GM21786 (cell line): ENCODE measurements around the gene SH2D2A.

ENCODE experiments used
- ATAC-seq: cut with Tn5 transposase; IDR thresholded peaks from one replicate; pipeline ENCODE4 v1.9.1; 2021; ENCODE audit not compliant: unreplicated experiment

SH2D2A gene

GRCh38 chr1:156828400-156829124 lies 11.9 kb upstream of the SH2D2A start:
- ATAC-seq = no peak

GRCh38 chr1:156826630-156827029 lies 10.0 kb upstream of the SH2D2A start:
- no peak for ATAC-seq

GRCh38 chr1:156823210-156823790 lies 6.7 kb upstream of the SH2D2A start:
- no peak for ATAC-seq

GRCh38 chr1:156822680-156823079 lies 6.0 kb upstream of the SH2D2A start:
- no peak for ATAC-seq

- ATAC-seq = no peak
These were observed 5.2 kb upstream of the SH2D2A start for GRCh38 chr1:156821801-156822200.

GRCh38 chr1:156815961-156816422 lies 656 bp downstream of the SH2D2A start:
- ATAC-seq = no peak

- ATAC-seq = no peak
These were observed 1.3 kb downstream of the SH2D2A start for GRCh38 chr1:156815307-156815826.

GRCh38 chr1:156814571-156815260 lies 1.9 kb downstream of the SH2D2A start:
- no peak for ATAC-seq

GRCh38 chr1:156813750-156814570 lies 2.7 kb downstream of the SH2D2A start:
- no peak for ATAC-seq

GRCh38 chr1:156813298-156813697 lies 3.4 kb downstream of the SH2D2A start:
- no peak for ATAC-seq

GRCh38 chr1:156812293-156812990 lies 4.2 kb downstream of the SH2D2A start:
- no peak for ATAC-seq

GRCh38 chr1:156811168-156811567 lies 5.5 kb downstream of the SH2D2A start:
- ATAC-seq = no peak

- no peak for ATAC-seq
These were observed 6.8 kb downstream of the SH2D2A start for GRCh38 chr1:156809711-156810366.

- no peak for ATAC-seq
These were observed 7.4 kb downstream of the SH2D2A start for GRCh38 chr1:156809281-156809680.

- no peak for ATAC-seq
These were observed 8.2 kb downstream of the SH2D2A start for GRCh38 chr1:156808186-156809030.

- ATAC-seq = no peak
These were observed 9.0 kb downstream of the SH2D2A start for GRCh38 chr1:156807627-156808026.

- ATAC-seq = no peak
These were observed 9.9 kb downstream of the SH2D2A start for GRCh38 chr1:156806512-156807440.
